SW480 (cell line): Measurements from ENCODE around the gene GPR35.

Source experiments
- DNase-seq: peaks from one replicate; pipeline ENCODE4 v3.0.0-alpha.2; 2016; ENCODE audit warnings: low spot score

The GPR35 gene

GRCh38 chr2:240603081-240603835 lies 22.0 kb upstream of the GPR35 start:
- DNase-seq = no peak

DNA sequence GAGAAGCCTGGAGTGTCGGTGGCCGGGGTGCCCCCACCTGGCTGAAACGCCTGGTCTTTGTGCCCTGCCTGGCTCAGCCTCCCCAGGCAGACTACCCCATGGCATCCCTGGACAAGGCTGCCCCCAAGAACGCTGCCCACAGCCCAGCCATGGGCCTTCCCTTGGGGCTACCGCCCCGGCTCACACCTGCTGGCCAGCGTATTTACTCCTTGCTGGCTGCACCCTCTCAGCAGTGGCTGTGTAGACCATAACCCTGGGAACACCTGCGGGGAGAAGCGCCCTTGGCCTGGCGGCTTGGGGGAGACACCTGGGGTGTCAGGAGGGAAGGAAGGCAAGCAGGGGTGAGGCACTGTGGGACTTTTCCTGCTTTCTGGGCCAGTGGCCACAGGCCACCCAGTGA lies 21.4 kb upstream of the GPR35 start:
- DNase-seq = no peak

GRCh38 chr2:240604291-240604938 lies 20.9 kb upstream of the GPR35 start:
- peak; percentile 79 for DNase-seq

GRCh38 chr2:240604939-240605716 lies 20.2 kb upstream of the GPR35 start:
- peak; percentile 75 for DNase-seq

- DNase-seq = no peak
These were observed 19.2 kb upstream of the GPR35 start for GRCh38 chr2:240605867-240606743.

- no peak for DNase-seq
These were observed 13.6 kb upstream of the GPR35 start for GRCh38 chr2:240611601-240612210.

- no peak for DNase-seq
These were observed 11.5 kb upstream of the GPR35 start for GRCh38 chr2:240613781-240614180.

DNA sequence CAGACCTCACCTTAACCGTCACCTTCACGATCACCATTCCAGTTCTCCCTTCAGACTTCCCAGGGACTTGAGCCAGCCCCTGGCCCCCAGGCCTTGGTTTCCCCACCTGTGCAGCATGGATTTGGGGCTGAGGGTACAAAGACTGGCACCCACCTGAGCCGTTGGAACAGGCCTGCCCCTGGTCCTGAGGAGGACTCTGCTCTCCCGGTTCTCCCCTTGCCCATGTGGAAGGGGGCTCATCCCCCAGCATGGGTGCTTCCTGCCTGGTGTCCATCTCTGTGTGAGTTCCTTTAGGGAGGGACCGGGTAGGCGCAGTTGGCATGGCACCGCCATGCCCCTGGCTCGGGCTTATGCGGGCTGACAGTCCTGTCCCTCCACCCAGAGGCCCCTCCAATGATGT lies 10.9 kb upstream of the GPR35 start:
- DNase-seq = no peak

GRCh38 chr2:240615396-240615795 lies 9.9 kb upstream of the GPR35 start:
- no peak for DNase-seq

- DNase-seq = no peak
These were observed 9.3 kb upstream of the GPR35 start for GRCh38 chr2:240615820-240616547.

DNA sequence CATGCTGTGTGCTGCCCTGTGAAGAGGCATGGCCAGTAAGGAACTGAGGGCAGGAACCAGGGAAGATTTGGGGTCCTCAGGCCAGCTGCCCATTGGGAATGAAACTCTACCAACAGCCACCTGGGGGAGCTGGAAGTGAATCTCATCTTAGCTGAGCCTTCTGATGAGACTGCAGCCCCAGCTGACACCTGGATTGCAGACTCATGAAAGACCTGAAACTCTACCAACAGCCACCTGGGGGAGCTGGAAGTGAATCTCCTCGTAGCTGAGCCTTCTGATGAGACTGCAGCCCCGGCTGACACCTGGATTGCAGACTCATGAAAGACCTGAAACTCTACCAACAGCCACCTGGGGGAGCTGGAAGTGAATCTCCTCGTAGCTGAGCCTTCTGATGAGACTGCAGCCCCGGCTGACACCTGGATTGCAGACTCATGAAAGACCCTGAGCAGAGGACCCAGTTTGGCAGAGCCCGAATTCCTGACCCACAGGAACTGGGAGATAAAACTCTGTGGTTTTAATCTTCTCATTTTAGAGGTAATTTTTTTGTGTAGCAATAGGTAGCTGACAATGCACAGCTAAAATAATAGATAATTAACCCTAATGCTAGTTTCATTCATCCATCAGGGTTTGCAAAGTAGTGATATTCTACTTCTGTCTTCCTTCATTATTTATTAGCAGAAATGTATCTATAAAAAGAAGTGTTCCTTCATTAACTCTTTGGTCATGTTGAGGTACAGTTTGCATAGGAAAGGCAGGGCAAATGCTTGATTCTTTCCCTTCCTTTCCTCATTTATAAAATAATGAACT lies 8.2 kb upstream of the GPR35 start:
- peak; percentile 68 for DNase-seq

GRCh38 chr2:240618776-240619175 lies 6.5 kb upstream of the GPR35 start:
- DNase-seq = no peak

DNA sequence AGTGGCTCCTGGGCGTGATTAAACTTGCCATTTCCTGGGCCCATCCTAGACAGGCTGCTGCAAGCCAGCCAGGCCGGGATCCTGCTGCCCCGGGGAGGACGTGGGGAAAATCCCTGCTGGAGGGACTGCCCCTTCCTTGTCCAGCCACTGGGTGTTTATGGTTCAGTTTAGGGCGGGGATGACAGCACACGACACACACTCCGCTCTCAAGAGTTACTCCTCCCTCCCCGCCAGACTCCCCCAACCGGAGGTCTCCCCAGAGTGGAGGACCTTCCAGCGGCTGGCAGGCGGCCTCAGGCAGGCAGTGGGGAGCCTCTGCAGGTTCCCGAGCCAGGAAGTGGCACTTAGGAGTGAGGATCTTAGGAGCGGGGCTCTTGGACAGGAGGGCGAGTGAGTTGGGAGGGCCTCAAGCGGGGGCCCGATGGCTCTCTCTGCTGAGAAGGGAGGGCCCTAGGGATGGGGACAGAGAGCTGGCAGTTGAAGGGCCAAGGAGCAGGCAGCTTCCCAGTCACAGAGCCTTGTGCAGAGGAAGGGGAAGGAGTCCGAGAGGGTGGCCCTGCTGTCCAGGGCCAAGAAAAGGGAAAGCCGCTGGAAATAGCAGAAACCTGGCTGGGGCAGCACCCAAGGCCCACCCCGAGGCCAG lies 5.7 kb upstream of the GPR35 start:
- DNase-seq = no peak

DNA sequence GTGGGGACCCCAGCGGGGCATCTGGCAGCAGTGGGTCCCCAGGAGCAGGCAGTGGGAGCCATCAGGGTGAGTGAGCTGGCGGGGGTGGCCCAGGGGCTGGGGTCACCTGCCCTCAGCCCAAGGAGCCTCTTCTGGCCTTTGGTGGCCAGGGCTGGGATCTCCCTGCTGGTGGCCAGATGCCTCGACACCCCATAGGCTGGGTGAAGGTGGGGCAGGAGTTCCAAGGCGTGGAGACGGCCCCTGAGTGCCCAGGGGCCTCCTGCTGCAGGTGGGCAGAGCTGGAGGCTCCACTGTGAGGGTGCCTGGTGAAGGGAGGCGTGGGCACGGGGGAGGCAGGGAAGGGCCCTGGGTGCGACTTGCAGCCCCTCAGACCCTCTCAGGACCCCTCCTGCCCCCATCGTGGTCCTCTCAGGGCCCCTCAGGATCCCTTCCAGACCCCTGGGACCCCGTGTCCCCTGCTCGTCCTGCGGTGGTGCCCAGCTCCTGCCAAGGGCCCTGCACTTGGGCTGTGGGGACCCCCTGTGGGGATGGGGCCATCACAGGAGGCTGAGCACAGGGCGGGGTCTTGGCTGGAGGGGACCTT lies 5.0 kb upstream of the GPR35 start:
- DNase-seq = no peak

DNA sequence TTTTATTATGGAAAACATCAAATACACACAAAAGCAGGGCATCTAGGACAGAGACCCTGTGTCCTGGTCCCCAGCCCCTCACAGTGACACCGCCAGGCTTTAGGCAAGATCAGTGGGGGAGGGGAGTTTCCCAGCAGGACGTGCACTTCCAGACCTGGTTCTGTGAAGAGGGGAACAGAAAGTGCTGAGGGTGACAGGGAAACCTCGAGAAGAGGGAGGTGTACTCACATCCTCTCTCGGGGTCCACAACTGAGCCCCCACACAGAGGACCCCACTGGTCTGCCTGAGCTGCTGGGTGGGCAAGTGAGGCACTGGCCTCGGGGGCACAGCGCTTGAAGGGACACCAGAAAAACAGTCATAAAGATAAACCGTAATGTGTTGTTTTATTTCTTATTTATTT lies 4.4 kb upstream of the GPR35 start:
- DNase-seq = no peak

- DNase-seq = no peak
These were observed 3.2 kb upstream of the GPR35 start for GRCh38 chr2:240622060-240622411.

- no peak for DNase-seq
These were observed 2.6 kb upstream of the GPR35 start for GRCh38 chr2:240622531-240623235.

GRCh38 chr2:240623531-240624010 lies 1.7 kb upstream of the GPR35 start:
- DNase-seq = no peak
